C4-2B (cell line): ENCODE results near the gene CSAD.

Source experiments
- ZFX ChIP-seq: fragments of 450-650 bp; IDR thresholded peaks from 2 replicates; pipeline ENCODE4 v1.6.1; 2017
- TF ChIP-seq, protein P1 (sequence below): fragments of 450-650 bp; conservative IDR thresholded peaks from 2 replicates; pipeline ENCODE4 v1.5.1; 2017; ENCODE audit warnings: mild to moderate bottlenecking

DNA sequence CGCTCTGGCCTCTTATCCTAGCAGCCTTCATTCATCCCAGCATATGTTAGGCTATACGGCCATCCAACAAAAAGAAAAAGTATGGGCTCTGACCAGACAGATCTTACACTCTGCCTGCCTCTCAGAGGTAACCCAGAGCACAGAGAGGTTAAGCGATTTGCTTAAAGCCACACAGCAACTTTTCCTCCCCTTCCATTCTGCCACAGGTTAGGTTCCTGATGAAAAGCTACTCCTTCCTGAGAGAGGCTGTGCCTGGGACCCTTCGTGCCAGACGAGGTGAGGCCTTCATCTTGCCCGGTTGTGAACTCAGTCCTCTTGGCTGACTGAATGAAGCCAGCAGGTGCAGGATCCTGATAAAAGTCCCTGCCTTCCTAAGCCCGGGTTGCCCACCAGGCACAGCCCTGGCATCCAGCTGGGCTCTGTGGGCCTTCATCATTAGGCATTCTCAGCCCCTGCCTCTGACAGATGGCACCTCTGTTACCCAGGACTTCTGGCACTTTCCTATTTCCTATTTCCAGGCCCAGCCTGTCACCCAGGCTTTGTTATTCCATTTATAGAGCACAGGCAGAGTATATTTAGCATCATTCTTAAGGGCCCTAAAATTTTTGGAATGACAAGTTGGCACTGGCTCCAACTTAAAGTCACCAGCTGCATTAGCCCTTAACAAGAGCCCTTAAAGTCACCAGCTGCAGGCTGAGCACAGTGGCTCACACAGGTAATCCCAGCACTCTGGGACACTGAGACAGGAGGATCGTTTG lies 64.7 kb downstream of the CSAD start:
- TF ChIP-seq, protein P1, sequence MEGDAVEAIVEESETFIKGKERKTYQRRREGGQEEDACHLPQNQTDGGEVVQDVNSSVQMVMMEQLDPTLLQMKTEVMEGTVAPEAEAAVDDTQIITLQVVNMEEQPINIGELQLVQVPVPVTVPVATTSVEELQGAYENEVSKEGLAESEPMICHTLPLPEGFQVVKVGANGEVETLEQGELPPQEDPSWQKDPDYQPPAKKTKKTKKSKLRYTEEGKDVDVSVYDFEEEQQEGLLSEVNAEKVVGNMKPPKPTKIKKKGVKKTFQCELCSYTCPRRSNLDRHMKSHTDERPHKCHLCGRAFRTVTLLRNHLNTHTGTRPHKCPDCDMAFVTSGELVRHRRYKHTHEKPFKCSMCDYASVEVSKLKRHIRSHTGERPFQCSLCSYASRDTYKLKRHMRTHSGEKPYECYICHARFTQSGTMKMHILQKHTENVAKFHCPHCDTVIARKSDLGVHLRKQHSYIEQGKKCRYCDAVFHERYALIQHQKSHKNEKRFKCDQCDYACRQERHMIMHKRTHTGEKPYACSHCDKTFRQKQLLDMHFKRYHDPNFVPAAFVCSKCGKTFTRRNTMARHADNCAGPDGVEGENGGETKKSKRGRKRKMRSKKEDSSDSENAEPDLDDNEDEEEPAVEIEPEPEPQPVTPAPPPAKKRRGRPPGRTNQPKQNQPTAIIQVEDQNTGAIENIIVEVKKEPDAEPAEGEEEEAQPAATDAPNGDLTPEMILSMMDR = no peak
- no peak for TF ChIP-seq ZFX
